ENCODE results near the gene WDR93. TPM values are rescaled to one million over a fixed set of nuclear protein-coding genes. Genes with fewer than 3 reads are reported as not detected.

Gene WDR93
- total RNA-seq, 1 experiment from 2014 or later, result 0.33 TPM

DNA sequence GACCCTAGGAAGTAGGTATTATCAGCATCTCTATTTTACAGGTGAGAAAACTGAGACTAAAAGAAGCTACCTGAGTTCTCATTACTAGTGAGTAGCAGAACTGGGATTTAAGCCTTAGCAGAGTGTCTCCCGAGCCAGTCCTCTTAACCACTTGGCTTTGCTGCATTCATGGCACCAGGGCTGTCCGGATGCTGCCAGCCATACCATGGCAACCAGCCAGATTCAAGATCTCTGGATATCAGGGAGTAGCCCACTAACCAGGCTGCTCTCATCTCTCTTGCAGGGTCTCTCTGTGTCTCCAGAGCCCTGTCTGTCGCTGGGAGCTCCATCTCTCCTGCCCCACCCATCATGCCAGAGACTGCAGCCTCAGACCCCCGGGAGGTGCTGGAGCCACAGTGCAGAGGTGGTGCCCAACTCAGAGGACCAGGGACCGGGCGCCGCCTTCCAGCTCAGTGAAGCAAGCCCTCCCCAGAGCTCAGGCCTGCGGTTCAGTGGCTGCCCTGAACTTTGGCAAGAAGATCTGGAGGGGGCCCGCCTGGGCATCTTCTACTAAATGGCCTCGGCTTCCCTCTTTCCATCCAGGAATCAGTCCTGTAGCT is 87.3 kb downstream of the WDR93 start:
- H3K4me1 Mint-ChIP-seq (ENCODE audit: insufficient read depth, unreplicated experiment), result peaks cover 21% of the 10 kb centered on the region

DNA sequence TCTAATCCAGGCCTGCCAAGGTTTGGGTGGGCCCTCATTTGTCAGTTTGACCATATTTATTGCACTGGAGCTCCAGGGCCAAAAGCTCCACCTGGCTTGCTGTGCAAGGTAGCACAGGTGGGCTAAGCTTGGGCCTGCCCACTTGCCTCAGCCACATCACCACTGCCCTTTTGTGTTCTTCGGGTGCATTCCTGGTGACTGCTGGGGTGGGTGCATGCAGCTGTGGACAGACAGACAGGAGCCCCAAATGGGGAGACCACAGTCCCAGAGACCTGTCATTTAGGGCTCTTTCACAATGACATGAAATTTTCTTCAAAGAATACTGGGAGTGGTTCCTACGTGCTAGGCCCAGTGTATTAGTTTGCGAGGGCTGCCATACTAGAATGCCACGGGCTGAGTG is 88.2 kb downstream of the WDR93 start:
- TF ChIP-seq, protein P1, sequence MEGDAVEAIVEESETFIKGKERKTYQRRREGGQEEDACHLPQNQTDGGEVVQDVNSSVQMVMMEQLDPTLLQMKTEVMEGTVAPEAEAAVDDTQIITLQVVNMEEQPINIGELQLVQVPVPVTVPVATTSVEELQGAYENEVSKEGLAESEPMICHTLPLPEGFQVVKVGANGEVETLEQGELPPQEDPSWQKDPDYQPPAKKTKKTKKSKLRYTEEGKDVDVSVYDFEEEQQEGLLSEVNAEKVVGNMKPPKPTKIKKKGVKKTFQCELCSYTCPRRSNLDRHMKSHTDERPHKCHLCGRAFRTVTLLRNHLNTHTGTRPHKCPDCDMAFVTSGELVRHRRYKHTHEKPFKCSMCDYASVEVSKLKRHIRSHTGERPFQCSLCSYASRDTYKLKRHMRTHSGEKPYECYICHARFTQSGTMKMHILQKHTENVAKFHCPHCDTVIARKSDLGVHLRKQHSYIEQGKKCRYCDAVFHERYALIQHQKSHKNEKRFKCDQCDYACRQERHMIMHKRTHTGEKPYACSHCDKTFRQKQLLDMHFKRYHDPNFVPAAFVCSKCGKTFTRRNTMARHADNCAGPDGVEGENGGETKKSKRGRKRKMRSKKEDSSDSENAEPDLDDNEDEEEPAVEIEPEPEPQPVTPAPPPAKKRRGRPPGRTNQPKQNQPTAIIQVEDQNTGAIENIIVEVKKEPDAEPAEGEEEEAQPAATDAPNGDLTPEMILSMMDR (IDR thresholded peaks at IDR 0.05; ENCODE audit: unreplicated experiment), result no peak
- ChIA-PET POLR2A (interaction anchor here (0.6 to 0.7 kb wide), 2 partner anchors 27 to 1800 kb away, joined by 3 to 4 read pairs; no protein-coding TSS in a partner anchor), CTCF (interaction anchor here (0.6 kb wide), 1 partner anchor 192 kb away, joined by 3 read pairs; no protein-coding TSS in a partner anchor)
- Mint-ChIP-seq H3K36me3 (ENCODE audit: insufficient read depth, unreplicated experiment) (peaks cover 6% of the 10 kb centered on the region), H3K4me1 (ENCODE audit: insufficient read depth, unreplicated experiment) (peaks cover 21% of the 10 kb centered on the region), H3K4me3 (ENCODE audit: unreplicated experiment) (no peak overlapping the region), H3K27me3 (ENCODE audit: insufficient read depth, unreplicated experiment) (no peaks in the 10 kb centered on the region), H3K9me3 (ENCODE audit: unreplicated experiment) (no peaks in the 10 kb centered on the region), H3K27ac (ENCODE audit: low read depth, unreplicated experiment) (no peak overlapping the region)
- intact Hi-C loops (cut with micrococcal nuclease), result no loop called here
- DNase-seq (ENCODE audit: unreplicated experiment), result no peak
- no TSS peak for BruUV-seq (replicated peaks)

More for the DNA sequence above, 87.3 kb downstream of the WDR93 start:
- ChIA-PET POLR2A (no interaction called here), CTCF (interaction anchor here (0.6 to 1.2 kb wide), 4 partner anchors 17 to 309 kb away, joined by 3 to 5 read pairs (median 4); no protein-coding TSS in a partner anchor)
- Mint-ChIP-seq H3K27me3 (ENCODE audit: insufficient read depth, unreplicated experiment) (no peaks in the 10 kb centered on the region), H3K9me3 (ENCODE audit: unreplicated experiment) (no peaks in the 10 kb centered on the region), H3K4me3 (ENCODE audit: unreplicated experiment) (no peak overlapping the region), H3K36me3 (ENCODE audit: insufficient read depth, unreplicated experiment) (peaks cover 2% of the 10 kb centered on the region), H3K27ac (ENCODE audit: low read depth, unreplicated experiment) (no peak overlapping the region)
- intact Hi-C loops (cut with micrococcal nuclease), result no loop called here
- BruUV-seq (replicated peaks), result no TSS peak
- TF ChIP-seq, protein P1 (IDR thresholded peaks at IDR 0.05; ENCODE audit: unreplicated experiment), result no peak
- no peak for DNase-seq (ENCODE audit: unreplicated experiment)

DNA sequence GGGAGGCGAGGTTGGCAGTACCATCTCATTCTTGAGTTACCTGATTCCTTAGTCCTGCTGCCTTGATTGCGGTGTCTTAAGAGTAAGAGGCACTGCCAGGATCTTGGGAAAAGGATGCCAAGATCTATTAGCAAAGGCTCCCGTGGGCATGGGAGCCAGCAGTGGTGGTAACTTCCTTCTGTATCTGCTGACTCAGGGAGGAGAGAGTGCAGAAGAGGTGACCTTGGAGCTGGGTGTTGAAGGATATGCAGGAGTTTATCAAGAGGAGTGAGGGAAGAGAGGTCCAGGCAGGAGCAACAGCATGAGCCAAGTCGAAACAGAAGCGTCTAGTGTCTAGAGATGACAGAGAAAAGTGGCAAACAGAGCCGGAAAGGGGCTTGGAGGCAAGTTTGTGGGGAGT is 90.0 kb downstream of the WDR93 start:
- peak overlapping the region; percentile 55 for H3K27ac Mint-ChIP-seq (ENCODE audit: low read depth, unreplicated experiment)
- no peaks in the 10 kb centered on the region for H3K27me3 Mint-ChIP-seq (ENCODE audit: insufficient read depth, unreplicated experiment)
- ChIA-PET CTCF (interaction anchor here (0.6 to 5.3 kb wide), 6 partner anchors 20 to 108 kb away, joined by 3 to 28 read pairs (median 4); no protein-coding TSS in a partner anchor), POLR2A (interaction anchor here (0.7 to 4.3 kb wide), 3 partner anchors 32 to 57 kb away, joined by 4 to 22 read pairs (median 14); no protein-coding TSS in a partner anchor)
- peaks cover 20% of the 10 kb centered on the region for H3K4me1 Mint-ChIP-seq (ENCODE audit: insufficient read depth, unreplicated experiment)
- H3K9me3 Mint-ChIP-seq (ENCODE audit: unreplicated experiment), result no peaks in the 10 kb centered on the region
- H3K4me3 Mint-ChIP-seq (ENCODE audit: unreplicated experiment), result no peak overlapping the region
- intact Hi-C loops (cut with micrococcal nuclease), result no loop called here
- DNase-seq (ENCODE audit: unreplicated experiment), result peak; percentile 21
- BruUV-seq (replicated peaks), result no TSS peak
- TF ChIP-seq, protein P1 (IDR thresholded peaks at IDR 0.05; ENCODE audit: unreplicated experiment), result no peak
- peaks cover 22% of the 10 kb centered on the region for H3K36me3 Mint-ChIP-seq (ENCODE audit: insufficient read depth, unreplicated experiment)

DNA sequence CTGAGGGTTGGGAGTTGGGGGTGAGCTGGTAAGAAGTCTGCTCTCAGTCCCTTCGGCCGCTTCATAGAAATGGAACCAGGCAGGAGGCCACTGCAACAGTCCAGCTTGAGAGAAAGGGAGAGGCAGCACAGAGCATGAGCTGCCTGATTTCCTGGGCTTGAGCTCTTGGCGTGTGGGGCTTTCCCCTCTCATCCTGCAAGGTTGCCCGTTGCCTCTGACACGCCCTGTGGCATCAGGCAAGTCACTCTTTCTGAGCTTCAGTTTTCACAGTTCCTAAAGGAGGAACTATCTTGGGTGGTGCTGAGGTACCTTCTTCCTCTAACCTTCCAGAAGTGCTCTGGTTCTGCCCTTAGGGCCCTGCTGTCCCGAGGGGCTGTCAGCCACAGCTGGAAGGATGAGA is 90.4 kb downstream of the WDR93 start:
- intact Hi-C loops (cut with micrococcal nuclease), result no loop called here
- peak overlapping the region; percentile 55 for H3K27ac Mint-ChIP-seq (ENCODE audit: low read depth, unreplicated experiment)
- H3K4me1 Mint-ChIP-seq (ENCODE audit: insufficient read depth, unreplicated experiment), result peaks cover 24% of the 10 kb centered on the region
- no peaks in the 10 kb centered on the region for H3K27me3 Mint-ChIP-seq (ENCODE audit: insufficient read depth, unreplicated experiment)
- no peak overlapping the region for H3K4me3 Mint-ChIP-seq (ENCODE audit: unreplicated experiment)
- no peaks in the 10 kb centered on the region for H3K9me3 Mint-ChIP-seq (ENCODE audit: unreplicated experiment)
- ChIA-PET CTCF (interaction anchor here (0.6 to 5.3 kb wide), 8 partner anchors 21 to 381 kb away, joined by 3 to 28 read pairs (median 3); no protein-coding TSS in a partner anchor), POLR2A (interaction anchor here (0.7 to 4.3 kb wide), 6 partner anchors 10 to 56 kb away, joined by 3 to 22 read pairs (median 6); partner anchors contain the start of gene ANPEP)
- BruUV-seq (replicated peaks), result no TSS peak
- peaks cover 27% of the 10 kb centered on the region for H3K36me3 Mint-ChIP-seq (ENCODE audit: insufficient read depth, unreplicated experiment)
- TF ChIP-seq, protein P1 (IDR thresholded peaks at IDR 0.05; ENCODE audit: unreplicated experiment), result no peak
- peak; percentile 52 for DNase-seq (ENCODE audit: unreplicated experiment)

Measured in MCF 10A (cell line).